Middle frontal gyrus (tissue), 1 donor: ENCODE data around the gene YARS1.
A peak's percentile ranks its signal among the peaks of the same experiment; 100 is the strongest.

Experiments
- DNase-seq: peaks from one replicate; pipeline ENCODE4 v3.0.0-alpha.2; 2015; ENCODE audit warnings: low spot score; ENCODE audit errors: extremely low spot score

Gene YARS1

DNA sequence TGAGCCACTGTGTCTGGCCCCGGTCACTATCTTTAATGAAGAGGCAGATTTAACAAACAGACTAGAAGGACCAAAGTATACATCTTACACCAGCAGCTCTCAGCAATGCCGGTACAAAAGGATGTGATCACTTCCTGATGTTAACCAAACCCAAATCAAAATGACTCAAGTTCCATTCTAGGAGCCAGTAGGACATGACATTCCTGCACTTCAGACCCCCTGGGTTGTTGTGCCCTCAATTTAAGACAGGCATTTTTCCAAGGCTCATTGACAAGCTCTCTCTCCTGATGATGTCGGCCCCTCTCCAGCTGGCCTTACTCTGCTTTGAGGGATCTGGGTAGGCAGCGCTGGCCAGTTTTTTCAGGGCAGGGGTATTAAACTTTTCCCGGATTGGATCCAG is 35.1 kb downstream of the YARS1 start:
- DNase-seq = no peak

DNA sequence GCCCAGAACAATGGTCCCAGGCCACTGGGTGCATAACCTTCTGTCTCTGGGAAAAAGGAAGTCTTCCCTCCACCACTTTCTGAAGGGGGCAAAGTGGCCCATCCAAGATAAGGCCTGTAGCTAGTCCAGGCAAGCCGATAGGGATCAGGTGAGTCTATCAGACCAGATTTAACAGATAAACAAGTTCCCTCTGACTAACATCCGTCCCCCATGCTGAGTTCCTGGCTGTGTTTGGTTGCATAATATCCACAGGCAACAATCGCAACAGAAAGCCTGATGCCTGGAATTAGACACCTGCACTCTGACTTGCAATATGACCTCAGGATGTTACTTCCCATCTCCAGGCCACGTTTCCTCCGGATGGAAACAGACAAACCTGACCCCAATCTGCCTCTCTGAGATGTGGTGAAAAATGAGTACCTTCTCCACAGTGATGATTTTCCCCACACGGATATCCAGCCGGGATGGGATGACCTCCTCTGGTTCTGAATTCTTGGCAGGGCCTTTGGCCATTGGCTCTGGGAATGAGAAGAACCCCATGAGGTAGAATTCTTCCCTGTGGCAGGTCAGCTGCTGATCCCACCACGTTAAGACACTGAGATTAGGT is 36.4 kb downstream of the YARS1 start:
- no peak for DNase-seq

DNA sequence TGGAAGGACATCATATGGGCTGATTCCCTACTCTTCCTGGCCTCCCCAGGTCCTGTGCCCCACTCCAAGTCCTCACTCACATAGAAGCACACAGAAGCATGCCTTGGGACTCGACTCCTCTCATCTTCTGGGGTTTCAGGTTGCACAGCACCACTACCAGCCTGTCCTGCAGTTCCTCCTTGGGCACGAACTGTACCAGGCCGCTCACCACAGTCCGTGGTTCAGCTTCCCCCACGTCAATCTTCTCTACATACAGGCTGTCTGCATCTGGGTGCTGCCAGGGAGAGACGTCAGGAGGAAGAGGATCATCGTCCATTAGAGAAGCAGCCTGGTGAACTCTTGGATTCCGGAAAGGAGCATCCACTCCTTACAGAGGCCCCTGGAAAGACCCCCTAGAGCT is 37.2 kb downstream of the YARS1 start:
- DNase-seq = no peak

DNA sequence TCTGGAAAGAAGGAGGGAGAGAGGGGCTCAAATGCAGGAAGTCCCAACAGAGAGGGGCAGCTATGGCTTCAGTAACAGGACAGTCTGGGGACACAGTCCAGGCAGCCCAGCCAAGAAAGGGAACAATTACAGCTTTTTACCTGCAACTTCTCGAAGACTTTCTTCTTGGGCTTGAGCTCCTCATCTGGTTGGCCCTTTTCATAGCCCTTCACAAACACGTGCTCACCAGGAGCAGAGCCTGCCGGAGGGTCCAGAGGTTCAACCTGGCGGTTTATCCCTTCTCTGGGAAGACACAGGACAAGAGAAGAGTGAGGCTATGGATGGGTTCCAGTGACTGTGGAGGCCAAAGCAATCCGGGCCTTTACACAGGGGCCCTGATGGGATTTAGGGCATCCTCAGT is 37.9 kb downstream of the YARS1 start:
- DNase-seq = no peak

DNA sequence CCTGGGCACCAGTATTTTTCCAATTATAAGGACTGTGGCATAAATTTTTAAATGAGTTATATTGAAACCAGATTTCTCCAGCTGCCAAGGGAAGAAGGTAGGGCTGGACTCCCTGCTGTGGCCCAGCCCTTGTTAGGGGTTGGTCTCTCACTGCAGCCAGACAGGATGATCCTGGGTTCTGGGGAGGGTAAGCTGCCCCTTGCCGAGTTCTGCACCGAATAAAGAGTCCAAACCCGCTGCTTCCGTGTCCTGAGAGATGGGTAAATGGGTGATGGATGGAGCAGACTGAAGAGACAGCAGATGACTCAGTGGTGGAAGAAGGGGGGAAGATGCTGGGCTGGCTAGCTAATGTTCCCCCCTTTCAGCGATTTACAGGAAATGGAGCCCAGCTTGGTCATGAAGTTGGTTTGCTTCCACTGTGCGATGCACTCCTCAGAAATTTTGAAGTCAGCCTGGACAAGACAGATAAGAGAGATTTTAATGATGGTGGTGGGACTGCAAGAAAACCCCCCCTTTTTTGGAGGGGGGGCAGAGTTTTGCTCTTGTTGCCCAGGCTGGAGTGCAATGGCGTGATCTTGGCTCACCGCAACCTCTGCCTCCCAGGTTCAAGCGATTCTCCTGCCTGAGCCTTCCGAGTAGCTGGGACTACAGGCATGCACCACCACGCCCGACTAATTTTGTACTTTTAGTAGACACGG is 41.4 kb downstream of the YARS1 start:
- DNase-seq = no peak

DNA sequence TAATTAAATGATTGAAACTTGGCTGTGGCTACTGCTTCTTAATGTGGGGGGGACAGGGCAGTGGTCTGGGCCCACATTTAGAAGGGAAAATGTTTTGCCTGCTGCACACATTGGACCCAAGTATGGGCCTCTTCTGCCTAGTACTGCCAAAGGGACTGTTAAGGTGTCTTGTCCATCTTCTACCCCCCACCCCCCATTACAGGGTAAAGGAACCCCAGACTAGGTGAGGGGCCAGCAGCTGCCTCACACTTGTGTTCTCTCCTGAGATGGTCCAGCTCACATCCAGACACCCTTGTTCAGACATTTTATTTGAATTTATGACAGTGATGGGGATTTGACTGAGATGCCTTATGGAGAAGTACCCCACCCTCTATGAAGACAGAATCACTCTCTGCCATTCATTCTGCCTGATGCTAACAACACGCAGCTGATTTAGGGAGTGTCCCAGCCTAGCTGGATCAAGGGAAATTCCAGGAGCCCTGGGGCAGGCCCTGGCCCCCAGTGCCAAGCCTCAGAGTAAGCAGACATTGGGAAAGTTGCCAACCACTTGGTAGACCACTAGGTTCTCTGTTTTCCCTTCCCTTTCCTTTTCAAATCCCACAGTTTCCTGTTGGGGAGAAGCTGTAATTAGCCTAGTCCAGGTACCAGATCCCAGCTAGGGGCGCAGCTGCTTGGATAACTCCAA is 42.1 kb downstream of the YARS1 start:
- DNase-seq = no peak

DNA sequence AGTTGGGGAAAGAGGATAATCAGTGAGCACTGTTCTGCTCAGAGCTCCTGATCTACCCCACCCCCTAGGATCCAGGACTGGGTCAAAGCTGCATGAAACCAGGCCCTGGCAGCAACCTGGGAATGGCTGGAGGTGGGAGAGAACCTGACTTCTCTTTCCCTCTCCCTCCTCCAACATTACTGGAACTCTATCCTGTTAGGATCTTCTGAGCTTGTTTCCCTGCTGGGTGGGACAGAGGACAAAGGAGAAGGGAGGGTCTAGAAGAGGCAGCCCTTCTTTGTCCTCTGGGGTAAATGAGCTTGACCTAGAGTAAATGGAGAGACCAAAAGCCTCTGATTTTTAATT is 42.7 kb downstream of the YARS1 start:
- DNase-seq = no peak

DNA sequence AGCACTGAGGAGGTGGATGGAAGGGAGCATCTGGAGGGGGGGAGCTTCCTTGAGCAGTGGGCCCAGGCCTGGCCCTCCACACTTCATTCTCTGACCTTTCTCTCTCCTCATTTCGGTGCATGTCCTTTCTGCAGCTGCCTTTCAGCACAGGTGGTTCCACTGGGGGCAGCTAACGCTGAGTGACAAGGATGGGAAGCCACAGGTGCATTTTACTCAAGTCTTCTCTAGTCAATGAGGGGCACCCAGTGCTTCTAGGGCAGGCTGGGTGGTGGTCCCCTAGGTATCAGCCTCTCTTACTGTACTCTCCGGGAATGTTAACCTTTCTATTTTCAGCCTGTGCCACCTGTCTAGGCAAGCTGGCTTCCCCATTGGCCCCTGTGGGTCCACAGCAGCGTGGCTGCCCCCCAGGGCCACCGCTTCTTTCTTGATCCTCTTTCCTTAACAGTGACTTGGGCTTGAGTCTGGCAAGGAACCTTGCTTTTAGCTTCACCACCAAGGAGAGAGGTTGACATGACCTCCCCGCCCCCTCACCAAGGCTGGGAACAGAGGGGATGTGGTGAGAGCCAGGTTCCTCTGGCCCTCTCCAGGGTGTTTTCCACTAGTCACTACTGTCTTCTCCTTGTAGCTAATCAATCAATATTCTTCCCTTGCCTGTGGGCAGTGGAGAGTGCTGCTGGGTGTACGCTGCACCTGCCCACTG is 43.2 kb downstream of the YARS1 start:
- DNase-seq = no peak

DNA sequence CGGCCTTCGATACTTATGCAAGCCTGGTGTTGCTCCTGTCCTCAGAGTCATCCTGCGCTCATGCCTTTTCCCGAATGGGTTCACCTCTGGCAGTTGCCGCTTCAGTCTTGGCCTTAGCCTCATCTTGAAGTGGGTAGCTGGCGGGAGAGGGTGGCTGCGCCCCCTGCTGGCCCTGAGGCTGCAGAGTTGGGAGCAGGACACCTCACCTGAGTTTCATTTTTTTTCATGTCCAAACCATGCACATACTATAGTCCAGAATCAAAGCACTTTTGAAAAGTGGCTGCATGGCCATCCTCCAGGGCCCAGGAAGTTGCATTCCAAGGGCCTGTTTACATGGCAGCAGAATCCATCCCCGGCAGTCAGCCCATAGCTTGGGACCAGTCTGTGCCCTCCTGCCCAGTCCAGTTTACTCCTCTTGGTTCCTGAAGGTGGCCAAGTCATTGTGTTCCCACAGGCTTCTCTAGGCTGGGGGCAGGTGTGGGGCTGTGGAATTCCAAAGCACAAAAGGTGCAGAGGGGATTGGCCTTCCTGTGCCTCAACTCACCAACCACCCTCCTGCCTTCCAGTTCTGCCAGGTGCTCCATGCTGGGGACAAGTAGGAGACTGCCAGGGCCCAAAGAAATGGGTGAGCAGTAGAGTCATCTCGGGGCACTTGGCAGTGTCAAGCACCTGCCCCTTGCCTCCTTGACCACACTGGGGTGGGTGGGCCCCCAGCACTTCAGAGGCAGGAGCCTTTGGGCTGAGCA is 44.0 kb downstream of the YARS1 start:
- DNase-seq = peak; percentile 48

DNA sequence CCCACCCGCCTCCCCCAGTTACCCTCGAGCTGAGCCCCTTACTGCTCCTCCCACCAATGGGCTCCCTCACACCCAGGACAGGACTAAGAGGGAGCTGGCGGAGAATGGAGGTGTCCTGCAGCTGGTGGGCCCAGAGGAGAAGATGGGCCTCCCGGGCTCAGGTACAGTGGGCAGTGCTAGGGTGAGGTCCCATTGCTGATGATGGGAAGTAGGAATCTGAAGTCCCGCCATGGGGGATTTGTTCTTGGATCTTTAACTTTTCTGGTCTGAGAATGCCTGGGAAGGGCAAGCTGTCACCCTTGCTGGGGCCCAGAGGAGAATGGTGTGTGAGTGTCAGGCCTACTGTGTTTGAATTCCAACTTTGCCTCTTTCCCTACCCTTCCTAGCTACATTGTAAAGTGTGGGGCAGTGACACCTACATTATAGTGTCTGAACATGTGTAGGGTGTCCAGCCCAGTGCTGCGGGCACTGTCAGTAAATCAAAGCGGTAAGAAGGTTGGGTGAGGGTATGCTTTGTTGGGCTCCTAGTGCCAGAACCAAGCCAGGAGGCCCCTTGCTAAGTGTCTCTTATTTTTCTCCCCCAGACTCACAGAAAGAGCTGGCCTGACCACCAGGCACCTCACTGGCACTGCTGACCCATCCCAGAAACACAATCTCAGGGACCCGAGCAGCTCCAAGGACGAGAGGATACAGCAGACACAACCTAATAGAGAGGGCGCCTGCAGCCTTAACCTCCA is 44.7 kb downstream of the YARS1 start:
- no peak for DNase-seq

DNA sequence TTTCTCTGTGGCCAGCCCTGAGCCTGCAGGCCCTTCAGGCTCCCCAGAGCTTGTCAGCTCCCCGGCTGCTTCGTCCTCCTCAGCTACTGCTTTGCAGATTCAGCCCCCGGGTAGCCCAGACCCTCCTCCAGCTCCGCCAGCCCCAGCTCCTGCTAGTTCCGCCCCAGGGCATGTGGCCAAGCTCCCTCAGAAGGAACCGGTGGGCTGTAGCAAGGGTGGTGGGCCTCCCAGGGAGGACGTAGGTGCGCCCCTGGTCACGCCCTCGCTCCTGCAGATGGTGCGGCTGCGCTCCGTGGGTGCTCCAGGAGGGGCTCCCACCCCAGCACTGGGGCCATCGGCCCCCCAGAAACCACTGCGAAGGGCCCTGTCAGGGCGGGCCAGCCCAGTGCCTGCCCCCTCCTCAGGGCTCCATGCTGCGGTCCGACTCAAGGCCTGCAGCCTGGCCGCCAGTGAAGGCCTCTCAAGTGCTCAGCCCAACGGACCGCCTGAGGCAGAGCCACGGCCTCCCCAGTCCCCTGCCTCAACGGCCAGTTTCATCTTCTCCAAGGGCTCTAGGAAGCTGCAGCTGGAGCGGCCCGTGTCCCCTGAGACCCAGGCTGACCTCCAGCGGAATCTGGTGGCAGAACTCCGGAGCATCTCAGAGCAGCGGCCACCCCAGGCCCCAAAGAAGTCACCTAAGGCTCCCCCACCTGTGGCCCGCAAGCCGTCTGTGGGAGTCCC is 45.4 kb downstream of the YARS1 start:
- DNase-seq = no peak

DNA sequence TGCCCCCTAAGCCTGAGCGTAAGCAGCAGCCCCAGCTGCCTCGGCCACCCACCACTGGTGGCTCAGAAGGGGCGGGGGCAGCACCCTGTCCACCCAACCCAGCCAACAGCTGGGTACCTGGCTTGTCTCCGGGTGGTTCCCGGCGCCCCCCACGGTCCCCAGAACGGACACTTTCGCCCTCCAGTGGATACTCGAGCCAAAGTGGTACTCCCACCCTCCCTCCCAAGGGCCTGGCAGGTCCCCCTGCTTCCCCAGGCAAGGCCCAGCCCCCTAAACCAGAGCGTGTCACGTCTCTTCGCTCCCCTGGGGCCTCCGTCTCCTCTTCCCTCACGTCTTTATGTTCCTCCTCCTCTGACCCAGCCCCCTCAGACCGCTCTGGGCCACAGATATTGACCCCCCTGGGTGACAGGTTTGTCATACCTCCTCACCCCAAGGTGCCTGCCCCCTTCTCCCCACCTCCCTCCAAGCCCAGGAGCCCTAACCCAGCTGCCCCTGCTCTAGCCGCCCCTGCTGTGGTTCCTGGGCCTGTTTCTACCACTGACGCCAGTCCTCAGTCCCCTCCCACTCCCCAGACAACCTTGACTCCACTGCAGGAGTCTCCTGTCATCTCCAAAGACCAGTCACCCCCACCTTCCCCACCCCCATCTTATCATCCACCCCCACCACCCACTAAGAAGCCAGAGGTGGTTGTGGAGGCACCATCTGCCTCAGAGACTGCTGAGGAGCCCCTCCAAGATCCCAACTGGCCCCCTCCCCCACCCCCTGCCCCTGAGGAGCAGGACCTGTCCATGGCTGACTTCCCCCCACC is 46.2 kb downstream of the YARS1 start:
- no peak for DNase-seq

DNA sequence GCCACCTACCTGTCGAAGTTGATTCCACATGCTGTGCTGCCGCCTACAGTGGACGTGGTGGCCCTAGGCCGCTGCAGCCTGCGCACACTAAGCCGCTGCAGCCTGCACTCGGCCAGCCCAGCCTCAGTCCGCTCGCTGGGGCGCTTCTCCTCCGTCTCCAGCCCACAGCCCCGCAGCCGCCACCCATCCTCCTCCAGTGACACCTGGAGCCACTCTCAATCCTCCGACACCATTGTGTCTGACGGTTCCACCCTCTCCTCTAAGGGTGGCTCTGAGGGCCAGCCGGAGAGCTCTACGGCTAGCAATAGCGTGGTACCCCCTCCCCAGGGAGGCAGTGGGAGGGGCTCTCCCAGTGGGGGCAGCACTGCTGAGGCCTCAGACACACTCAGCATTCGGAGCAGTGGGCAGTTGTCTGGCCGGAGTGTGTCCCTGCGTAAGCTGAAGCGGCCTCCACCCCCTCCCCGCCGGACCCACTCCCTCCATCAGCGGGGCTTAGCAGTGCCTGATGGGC is 46.9 kb downstream of the YARS1 start:
- DNase-seq = no peak

DNA sequence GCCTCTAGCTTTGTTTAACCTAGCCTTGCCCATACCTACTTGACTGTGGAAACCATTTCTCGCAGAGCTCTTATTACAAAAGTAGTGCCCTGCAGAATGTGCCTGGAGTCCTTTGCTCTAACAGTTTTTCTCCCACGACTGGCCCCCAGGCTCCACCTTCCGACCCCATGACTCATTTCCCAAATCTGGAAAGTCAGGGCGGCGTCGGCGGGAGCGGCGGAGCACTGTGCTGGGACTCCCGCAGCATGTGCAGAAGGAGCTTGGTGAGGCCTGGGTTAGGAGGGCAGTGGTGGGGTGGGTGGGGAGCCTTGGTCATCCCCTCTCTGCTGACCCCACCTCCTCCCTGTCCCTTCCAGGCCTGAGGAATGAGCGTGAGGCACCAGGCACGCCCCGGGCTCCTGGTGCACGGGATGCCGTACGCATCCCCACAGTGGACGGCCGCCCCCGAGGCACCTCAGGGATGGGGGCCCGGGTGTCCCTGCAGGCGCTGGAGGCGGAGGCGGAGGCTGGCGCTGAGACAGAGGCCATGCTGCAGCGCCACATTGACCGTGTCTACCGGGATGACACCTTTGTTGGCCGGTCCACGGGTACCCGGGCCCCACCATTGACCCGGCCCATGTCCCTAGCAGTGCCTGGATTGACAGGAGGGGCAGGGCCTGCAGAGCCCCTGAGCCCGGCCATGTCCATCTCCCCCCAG is 47.5 kb downstream of the YARS1 start:
- DNase-seq = no peak

DNA sequence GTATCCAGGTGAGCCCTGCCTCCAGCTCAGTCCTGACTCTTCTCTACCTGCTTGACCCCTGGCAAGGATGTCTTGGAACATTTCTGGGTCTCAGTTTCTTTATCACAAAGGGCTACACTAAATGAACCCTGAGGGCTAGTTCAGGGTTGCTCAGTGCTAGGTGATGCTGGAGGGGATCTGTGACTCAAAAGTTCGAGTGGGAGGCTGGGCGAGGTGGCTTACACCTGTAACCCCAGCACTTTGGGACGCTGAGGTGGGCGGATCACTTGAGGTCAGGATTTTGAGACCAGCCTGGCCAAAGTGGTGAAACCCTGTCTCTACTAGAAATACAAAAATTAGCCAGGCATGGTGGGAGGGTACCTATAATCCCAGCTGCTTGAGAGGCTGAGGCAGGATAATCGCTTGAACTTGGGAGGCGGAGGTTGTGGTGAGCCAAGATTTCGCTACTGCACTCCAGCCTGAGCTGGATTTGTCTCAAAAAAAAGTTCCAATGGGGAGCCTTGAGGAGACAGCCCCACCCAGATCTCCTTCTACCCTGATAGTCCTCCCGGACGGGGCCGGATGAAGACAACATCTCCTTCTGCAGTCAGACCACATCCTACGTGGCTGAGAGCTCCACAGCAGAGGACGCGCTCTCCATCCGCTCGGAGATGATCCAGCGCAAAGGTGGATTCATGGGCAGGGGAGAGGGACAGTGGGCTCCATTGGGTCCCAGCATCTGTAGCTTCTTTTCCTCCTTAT is 48.9 kb downstream of the YARS1 start:
- DNase-seq = no peak

DNA sequence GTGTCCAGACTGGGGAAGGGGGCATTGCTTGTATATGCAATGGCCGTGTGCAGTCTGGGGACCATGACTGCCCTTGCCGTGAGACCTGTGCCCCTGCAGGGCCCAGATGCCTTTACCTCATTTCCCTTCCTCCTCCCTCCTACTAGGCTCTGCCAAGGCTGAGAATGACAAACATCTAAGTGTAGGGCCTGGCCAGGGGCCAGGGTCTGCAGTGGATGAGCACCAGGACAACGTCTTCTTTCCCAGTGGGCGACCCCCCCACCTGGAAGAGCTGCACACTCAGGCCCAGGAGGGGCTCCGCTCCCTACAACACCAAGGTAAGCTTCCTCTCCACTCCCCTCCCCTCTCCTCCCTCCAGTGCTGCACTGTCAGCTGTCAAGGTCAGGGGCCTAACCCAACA is 49.5 kb downstream of the YARS1 start:
- no peak for DNase-seq

DNA sequence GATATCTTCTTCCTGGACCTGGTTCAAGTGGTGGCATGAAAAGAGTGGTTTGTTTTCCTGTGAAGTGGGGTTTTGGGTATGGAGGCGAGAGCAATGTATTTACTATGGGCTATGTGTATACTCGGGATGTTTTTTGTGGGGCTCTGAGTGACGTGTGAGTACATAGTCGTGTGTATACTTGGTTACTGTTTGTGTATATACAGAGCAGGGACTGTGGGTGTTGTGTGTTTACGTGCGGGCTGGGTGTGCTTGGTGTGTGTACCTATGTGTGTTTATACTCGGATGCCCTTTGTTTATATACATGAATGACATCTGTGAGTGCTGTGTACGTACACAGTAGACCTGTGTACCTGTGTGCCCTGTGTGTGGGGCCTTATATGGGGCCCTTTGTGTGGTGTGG is 50.0 kb downstream of the YARS1 start:
- DNase-seq = no peak
